ENCODE measurements around the gene TPPP.
"Not testable (repeated sequence)": the region's sequence is repeated elsewhere in the genome, so short reads cannot be mapped to it uniquely, and the experiment has no call there.

Gene TPPP

GRCh38 chr5:692529-693041 is 567 bp downstream of the TPPP start:
- DNase-seq (ENCODE audit: low spot score): peak; percentile 28

DNA sequence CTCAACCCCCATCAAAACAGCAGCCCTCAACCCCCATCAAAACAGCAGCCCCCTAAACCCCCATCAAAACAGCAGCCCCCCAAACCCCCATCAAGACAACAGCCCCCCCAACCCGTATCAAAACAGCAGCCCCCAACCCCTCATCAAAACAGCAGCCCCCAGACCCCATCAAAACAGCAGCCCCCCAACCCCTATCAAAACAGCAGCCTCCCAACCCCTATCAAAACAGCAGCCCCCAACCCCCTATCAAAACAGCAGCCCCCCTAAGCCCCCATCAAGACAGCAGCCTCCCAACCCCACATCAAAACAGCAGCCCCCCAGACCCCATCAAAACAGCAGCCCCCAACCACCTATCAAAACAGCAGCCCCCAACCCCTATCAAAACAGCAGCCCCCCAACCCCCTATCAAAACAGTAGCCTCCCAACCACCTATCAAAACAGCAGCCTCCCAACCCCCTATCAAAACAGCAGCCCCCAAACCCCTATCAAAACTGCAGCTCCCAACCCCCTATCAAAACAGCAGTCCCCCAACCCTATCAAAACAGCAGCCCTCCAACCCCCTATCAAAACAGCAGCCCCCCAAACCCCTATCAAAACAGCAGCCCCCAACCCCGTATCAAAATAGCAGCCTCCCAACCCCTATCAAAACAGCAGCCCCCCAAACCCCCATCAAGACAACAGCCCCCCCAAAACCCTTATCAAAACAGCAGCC is 1.2 kb downstream of the TPPP start:
- no peak for DNase-seq (ENCODE audit: low spot score)

GRCh38 chr5:691049-691448 is 2.1 kb downstream of the TPPP start:
- not testable (repeated sequence) for DNase-seq (ENCODE audit: low spot score)

DNA sequence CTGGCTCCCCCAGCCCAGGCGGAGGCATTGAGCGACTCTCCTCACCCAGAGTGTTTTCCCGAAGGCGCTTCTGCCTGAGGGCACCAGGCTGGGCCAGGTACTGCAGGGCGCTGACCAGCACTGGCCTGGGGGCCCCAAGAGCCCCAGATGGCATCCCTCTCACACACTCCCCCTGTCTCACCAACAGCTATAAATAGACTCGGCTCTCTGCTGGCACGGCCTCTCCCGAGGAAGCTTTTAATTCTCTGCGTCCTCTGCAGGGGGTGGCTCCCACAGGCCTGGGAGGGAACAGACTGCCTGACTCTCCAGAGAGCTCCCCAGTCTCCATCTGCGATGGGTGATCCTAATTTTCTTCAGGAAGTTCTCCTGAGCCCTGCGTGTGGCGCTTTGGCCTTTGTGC is 2.9 kb downstream of the TPPP start:
- not testable (repeated sequence) for DNase-seq (ENCODE audit: low spot score)

DNA sequence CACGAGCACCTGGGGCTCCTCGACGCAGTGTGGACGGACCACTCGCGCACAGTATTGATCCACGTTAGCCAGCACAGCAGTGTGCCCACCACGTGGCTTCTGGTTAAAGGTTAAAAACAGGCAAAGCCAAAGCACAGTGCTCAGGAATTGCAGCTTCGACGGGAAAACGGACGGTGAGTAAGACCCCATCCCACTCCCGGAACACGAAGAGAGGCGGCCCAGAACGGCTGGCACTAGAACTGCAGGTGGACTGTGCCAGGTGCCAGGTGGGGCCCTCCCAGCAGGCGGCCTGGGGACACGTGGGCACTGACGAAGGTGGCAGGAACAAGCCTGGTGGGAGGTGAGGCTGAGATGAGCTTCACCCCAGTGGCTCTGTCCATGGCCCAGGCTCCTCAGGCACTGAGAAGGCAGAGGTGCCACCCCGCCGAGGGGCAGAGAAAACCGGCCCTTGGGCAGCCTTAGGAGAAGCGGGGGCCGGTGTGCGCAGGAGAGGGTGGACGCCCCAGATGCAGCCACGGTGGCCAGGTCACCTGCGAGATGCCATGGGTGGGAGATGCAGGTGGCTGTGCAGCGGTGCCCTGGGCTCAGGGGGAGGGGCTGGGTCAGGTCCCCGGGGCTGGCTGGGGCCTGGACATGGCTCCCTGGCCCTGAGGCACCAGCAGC is 4.7 kb downstream of the TPPP start:
- DNase-seq (ENCODE audit: low spot score): not testable (repeated sequence)

DNA sequence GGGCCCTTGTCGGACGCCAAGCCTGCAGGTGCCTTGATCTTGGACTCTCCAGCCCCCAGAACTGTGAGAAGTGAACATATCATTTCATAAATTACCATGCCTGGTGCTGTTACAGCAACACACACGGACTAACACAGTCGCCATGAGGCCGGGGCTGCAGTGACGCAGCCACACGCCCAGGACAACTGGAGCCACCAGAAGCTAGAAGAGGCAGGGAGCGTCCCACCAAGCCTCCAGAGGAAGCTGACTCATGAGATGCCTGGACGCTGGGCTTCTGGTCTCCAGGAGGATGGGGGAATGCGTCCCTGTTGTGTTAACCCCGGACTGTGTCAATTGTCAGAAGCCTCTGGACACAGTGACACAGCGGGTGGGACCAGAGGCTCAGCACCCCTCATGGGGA is 6.2 kb downstream of the TPPP start:
- not testable (repeated sequence) for DNase-seq (ENCODE audit: low spot score)

- DNase-seq (ENCODE audit: low spot score): not testable (repeated sequence)
Observed at GRCh38 chr5:686172-686523, 7.0 kb downstream of the TPPP start.

GRCh38 chr5:685262-686171 is 7.6 kb downstream of the TPPP start:
- DNase-seq (ENCODE audit: low spot score): no peak

DNA sequence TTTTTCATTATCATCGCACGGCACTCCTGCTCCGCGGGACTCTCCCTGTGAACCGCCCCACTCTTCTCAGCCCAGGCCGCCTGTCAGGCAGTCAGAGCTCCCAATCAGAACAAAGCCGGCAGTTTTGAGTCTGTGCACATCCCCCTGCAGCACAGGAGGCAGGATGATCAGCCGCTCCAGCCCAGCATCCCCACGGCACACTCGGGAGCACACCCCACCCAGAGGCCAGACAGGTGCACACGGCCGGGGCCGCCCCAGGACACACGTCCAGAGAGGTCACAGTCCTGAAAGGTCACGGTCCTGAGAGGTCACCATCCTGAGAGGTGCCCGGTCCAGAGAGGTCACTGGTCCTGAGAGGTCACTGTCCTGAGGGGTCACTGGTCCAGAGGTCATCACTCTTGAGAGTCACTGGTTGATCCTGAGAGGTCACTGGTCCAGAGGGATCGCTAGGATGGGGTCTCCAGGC is 8.4 kb downstream of the TPPP start:
- no peak for DNase-seq (ENCODE audit: low spot score)

- no peak for DNase-seq (ENCODE audit: low spot score)
Observed at GRCh38 chr5:683551-684481, 9.3 kb downstream of the TPPP start.

GRCh38 chr5:682651-683358 is 10.3 kb downstream of the TPPP start:
- not testable (repeated sequence) for DNase-seq (ENCODE audit: low spot score)

DNA sequence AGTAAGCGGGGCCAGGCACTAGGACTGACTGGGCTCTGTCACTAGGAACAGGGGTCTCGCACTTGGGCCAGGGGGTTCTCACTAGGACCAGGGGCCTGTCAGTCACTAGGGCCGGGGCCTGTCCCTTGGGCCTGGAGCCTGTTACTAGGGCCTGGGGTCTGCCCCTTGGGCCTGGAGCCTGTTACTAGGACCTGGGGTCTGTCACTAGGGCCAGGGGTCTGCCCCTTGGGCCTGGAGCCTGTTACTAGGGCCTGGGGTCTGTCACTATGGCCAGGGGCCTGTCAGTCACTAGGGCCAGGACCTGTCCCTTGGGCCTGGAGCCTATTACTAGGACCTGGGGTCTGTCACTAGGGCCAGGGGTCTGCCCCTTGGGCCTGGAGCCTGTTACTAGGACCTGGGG is 10.9 kb downstream of the TPPP start:
- DNase-seq (ENCODE audit: low spot score): not testable (repeated sequence)

GRCh38 chr5:681317-682191 is 11.6 kb downstream of the TPPP start:
- DNase-seq (ENCODE audit: low spot score): not testable (repeated sequence)

- not testable (repeated sequence) for DNase-seq (ENCODE audit: low spot score)
Observed at GRCh38 chr5:680836-681235, 12.3 kb downstream of the TPPP start.

DNA sequence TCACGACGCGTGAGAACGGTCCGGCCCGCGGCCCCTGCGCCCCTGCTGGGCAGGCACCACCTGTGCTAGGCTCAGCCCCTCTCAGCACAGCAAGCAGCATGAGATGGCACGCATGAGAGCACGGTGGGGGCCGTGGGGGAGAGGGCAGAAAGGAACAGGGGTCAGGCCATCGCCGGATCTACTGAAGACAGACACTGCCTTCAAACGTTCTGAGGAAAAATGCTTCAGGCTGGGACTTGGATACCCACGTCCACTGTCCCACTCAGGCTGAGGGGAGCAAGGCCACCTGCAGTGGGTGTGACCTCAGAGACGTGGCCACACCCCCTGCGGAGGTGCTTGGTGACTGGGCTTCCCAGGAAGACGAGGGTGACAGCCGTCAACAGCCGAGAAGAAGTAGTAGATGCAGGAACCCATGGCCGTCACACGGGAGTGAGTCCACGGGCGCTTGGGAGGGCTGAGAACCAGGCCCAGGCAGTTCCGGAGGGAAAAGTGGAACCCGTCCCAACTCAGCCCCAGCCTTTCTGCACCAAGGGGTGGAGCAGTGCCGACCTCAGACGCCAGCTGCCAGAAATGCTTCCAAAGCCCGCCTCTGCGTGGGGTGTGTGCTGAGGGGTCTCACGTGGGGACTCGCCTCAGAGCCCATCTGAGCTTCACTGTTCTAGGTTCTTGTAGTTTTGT is 12.9 kb downstream of the TPPP start:
- not testable (repeated sequence) for DNase-seq (ENCODE audit: low spot score)

DNA sequence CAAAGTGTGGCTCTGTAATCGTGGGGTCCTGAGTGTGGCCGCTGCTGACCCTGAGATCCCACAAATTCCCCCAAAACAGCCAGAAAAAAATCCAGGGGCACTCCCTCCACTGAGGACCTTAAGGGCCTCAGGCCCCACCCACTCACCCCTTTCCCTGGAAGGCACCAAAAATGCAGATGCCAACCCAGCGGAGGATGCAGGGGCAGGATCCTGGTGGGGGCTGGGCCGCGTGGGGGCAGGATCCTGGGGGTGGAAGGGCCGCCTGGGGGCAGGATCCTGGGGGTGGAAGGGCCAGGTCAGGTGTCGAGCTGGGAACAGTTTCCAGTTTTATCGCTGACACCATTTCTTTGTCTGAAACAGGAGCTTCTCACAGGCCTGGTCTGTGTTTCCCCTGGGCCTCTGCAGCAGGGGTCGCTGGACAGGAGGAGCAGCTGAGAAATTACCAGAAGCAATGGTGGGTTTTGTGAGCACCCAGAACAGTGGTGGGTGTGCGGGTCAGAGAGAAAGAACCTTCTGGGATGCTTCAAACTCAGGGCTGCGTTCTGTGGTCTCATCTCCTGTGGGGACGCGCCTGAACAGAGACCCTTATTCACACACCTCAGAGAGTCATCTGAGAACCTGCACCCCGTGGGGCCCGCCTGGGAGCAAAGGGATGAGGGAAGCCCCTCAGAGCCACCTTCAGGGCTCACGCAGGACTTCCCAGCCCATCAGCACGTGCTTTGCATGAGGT is 13.8 kb downstream of the TPPP start:
- DNase-seq (ENCODE audit: low spot score): not testable (repeated sequence)

DNA sequence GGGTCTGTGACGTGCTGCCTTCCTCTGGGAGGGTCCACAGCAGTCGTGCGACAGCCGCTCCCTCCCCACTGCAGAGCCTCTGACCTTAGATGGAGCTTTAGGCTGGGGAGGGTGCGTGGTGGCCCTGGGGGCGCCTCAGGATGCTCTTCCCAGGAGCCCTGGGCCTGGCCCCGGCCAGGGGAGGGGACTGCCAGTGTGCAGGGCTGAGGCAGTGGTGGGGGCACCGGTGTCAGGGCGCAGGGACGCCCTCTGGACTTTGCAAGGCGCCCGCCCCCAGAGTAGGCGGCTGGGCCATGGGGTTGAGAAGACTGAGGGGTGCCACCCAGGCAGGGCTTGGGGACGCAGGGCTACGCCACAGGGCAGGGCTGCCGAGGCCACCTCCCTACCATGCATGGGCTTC is 14.6 kb downstream of the TPPP start:
- not testable (repeated sequence) for DNase-seq (ENCODE audit: low spot score)
